SJSA1 (cell line): Measurements from ENCODE around the gene SPRYD3. TPM values are rescaled to one million over a fixed set of nuclear protein-coding genes. Genes with fewer than 3 reads are reported as not detected.
"Not testable (repeated sequence)": the region's sequence is repeated elsewhere in the genome, so short reads cannot be mapped to it uniquely, and the experiment has no call there.

ENCODE experiments used
- DNase-seq, 2 experiments: peaks; one replicate each; pipeline ENCODE4 v3.0.0-alpha.2; 2015 to 2020; ENCODE audit warnings: low spot score in 2 of 2, low read depth in 1 of 2
- H3K27ac ChIP-seq: fragments of 250-450 bp; sonication (Bioruptor Pico); 2 replicates; pipeline ENCODE4 v1.5.1; 2020; ENCODE audit warnings: mild to moderate bottlenecking, moderate library complexity
- H3K27me3 ChIP-seq: fragments of 250-450 bp; sonication (Bioruptor Pico); replicated peaks from 2 replicates; pipeline ENCODE4 v1.5.1; 2020; ENCODE audit warnings: mild to moderate bottlenecking, moderate library complexity
- H3K36me3 ChIP-seq: fragments of 250-450 bp; sonication (Bioruptor Pico); 2 replicates; pipeline ENCODE4 v1.5.1; 2020; ENCODE audit warnings: mild to moderate bottlenecking
- H3K4me1 ChIP-seq: fragments of 250-450 bp; sonication (Bioruptor Pico); replicated peaks from 2 replicates; pipeline ENCODE4 v1.6.1; 2021; ENCODE audit warnings: mild to moderate bottlenecking
- H3K4me3 ChIP-seq: fragments of 250-450 bp; sonication (Bioruptor Pico); 2 replicates; pipeline ENCODE4 v1.5.1; 2020; ENCODE audit warnings: mild to moderate bottlenecking
- H3K9me3 ChIP-seq: fragments of 250-450 bp; sonication (Bioruptor Pico); replicated peaks from 2 replicates; pipeline ENCODE4 v1.5.1; 2020; ENCODE audit warnings: mild to moderate bottlenecking
- total RNA-seq: library from RNA; depleted of rRNA; stranded (reverse); fragments of >200 nt; shearing (Covaris generic); gene quantifications from 2 replicates; pipeline ENCODE4 v1.2.3, GENCODE V29; 2014

SPRYD3 gene
- total RNA-seq, 1 experiment from 2014 or later, result 18.3 TPM

GRCh38 chr12:53097564-53098353 lies 18.6 kb upstream of the SPRYD3 start, which contains the start of gene IGFBP6:
Gene IGFBP6, plus strand, starts transcription at chr12:53097667. Its CDS starts 51 bp downstream, at chr12:53097718.
- H3K27me3 ChIP-seq, result no peaks in the 10 kb centered on the region
- H3K4me1 ChIP-seq, result peaks cover 35% of the 10 kb centered on the region
- peak; percentile 67 to 72 for DNase-seq
- H3K9me3 ChIP-seq, result no peaks in the 10 kb centered on the region
- peak within 1 kb of the TSS; percentile 83 for H3K27ac ChIP-seq
- H3K4me3 ChIP-seq, result peak within 1 kb of the TSS; percentile 52
- H3K36me3 ChIP-seq, result no peaks in the 10 kb centered on the region

GRCh38 chr12:53097207-53097563 lies 18.0 kb upstream of the SPRYD3 start:
- Histone ChIP-seq H3K4me3 (peak overlapping the region; percentile 52), H3K36me3 (no peaks in the 10 kb centered on the region), H3K27me3 (no peaks in the 10 kb centered on the region), H3K9me3 (no peaks in the 10 kb centered on the region), H3K27ac (peak overlapping the region; percentile 83), H3K4me1 (peaks cover 35% of the 10 kb centered on the region)
- DNase-seq, result peak in 1 of 2 experiments; percentile 56

DNA sequence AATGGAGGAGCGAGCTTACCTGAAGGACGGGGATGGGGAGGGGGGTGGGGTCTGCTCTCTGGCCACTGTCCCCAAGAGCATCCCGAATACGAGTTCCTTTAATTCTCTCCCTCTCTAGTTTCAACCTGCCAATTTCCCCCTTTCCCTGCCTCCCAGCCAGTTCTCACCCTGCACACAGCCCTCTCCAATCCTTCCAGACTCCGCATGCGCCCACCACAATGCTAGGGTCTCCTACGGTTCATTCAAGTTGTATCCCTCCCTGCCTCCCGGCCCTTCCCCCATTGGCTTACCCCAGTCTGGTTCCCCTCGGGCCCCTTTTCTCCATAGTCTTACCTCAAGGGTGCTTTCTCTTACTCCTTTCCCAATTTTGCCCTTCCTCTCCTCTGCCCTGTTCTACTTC lies 17.6 kb upstream of the SPRYD3 start:
- no peaks in the 10 kb centered on the region for H3K27me3 ChIP-seq
- H3K4me3 ChIP-seq, result peak overlapping the region; percentile 52
- H3K36me3 ChIP-seq, result no peaks in the 10 kb centered on the region
- DNase-seq, result no peak
- no peak overlapping the region for H3K27ac ChIP-seq
- H3K9me3 ChIP-seq, result no peaks in the 10 kb centered on the region
- H3K4me1 ChIP-seq, result peaks cover 35% of the 10 kb centered on the region

GRCh38 chr12:53096089-53096741 lies 17.0 kb upstream of the SPRYD3 start:
- Histone ChIP-seq H3K4me1 (peaks cover 35% of the 10 kb centered on the region), H3K36me3 (no peaks in the 10 kb centered on the region), H3K27me3 (no peaks in the 10 kb centered on the region), H3K9me3 (no peaks in the 10 kb centered on the region), H3K27ac (no peak overlapping the region), H3K4me3 (no peak overlapping the region)
- peak in 1 of 2 experiments; percentile 34 for DNase-seq

DNA sequence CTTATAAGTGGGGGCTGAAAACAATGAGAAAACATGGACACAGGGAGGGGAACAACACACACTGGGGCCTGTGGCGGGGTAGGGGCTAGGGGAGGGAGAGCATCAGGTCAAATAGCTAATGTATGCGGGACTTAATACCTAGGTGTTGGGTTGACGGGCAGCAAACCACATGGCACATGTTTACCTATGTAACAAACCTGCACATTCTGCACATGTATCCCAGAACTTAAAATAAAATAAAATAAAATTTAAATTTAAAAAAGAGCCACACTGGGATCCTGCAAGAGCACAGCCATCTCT lies 16.4 kb upstream of the SPRYD3 start:
- not testable (repeated sequence) for DNase-seq, H3K27ac ChIP-seq, H3K4me3 ChIP-seq, H3K9me3 ChIP-seq, H3K36me3 ChIP-seq, H3K27me3 ChIP-seq
- peaks cover 35% of the 10 kb centered on the region for H3K4me1 ChIP-seq

DNA sequence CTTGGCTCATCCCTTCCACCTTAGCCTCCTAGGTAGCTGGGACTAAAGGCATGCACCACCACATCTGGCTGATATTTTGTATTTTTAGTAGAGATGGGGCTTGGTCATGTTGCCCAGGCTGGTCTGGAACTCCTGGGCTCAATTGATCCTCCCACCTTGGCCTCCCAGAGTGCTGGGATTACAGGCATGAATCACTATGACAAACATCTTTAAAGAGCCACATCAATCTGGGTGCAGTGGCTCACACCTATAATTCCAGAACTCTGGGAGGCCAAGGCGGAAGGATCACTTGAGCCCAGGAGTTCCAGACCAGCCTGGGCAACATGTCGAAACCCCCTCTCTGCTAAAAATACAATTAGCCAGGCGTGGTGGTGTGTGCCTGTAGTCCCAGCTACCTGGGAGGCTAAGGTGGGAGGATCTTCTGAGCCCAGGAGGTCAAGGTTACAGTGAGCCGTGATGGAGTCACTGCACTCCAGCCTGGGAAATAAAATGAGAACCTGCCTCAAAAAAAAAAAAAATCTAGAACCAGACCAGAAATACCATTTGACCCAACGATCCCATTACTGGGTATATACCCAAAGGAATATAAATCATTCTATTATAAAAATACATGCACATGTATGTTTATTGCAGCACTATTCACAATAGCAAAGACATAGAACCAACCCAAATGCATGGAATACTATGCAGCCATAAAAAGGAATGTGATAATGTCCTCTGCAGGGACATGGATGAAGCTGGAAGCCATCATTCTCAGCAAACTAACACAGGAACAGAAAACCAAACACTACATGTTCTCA lies 15.8 kb upstream of the SPRYD3 start:
- H3K27ac ChIP-seq, H3K27me3 ChIP-seq, DNase-seq, H3K4me3 ChIP-seq, H3K9me3 ChIP-seq, H3K36me3 ChIP-seq: not testable (repeated sequence)
- peaks cover 35% of the 10 kb centered on the region for H3K4me1 ChIP-seq

- no peak overlapping the region for H3K27ac ChIP-seq
These were observed 15.2 kb upstream of the SPRYD3 start for GRCh38 chr12:53094394-53094787.

DNA sequence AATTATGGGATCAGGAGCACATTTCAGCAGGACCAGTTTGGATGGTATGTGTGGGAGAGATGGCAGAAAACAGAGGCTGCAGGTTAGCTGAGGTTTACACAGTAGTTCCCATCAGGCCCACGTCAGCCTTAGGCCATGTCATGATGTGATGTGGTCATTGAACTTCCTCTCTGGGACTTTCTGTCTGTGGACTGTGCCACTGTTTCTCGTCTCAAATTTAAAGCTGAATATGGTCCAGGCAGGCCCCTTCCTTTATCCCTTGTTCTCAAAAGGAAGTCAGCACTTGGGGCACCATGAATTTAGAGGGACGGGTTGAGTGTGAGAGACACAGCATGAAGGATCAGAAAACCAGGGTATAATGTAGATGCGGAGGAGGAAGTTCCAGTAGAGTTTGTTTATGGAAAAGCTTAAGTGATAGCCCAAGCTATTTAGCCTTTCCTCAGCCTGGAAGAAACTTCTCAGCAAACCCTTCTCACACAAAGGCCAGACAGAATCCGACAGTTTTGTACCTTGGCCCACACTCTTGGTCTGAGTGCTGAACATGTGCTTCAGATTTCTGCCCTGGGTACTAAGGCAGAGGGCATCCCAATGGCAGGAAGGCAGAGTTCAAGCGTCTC lies 14.7 kb upstream of the SPRYD3 start:
- Histone ChIP-seq H3K4me1 (peaks cover 30% of the 10 kb centered on the region), H3K27ac (no peak overlapping the region), H3K36me3 (no peaks in the 10 kb centered on the region), H3K4me3 (no peak overlapping the region), H3K27me3 (no peaks in the 10 kb centered on the region), H3K9me3 (no peaks in the 10 kb centered on the region)
- no peak for DNase-seq

More at GRCh38 chr12:53094394-53094787, 15.2 kb upstream of the SPRYD3 start:
- H3K4me3 ChIP-seq, result no peak overlapping the region
- H3K4me1 ChIP-seq, result peaks cover 35% of the 10 kb centered on the region
- no peaks in the 10 kb centered on the region for H3K36me3 ChIP-seq
- no peaks in the 10 kb centered on the region for H3K27me3 ChIP-seq
- no peaks in the 10 kb centered on the region for H3K9me3 ChIP-seq
- DNase-seq, result no peak

DNA sequence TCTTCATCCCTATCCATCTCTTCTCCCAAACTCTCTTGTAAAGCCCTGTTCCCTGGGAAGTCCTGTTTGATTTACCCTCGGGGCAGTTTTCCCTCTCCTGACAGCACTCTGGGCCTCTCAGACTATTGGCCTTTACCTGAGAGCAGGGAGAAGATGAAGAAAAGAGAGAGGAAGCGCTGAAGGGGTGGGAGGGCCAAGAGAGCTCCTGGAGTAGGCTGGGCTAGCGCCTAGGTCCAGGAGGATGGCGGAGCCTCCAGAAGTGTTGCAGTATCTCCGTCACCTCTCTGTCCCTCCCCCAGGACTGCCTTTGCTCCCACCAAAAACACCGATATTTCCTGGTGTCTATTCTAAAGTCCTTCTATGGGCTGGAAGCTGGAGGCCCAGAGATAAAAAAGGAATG lies 12.6 kb upstream of the SPRYD3 start:
- Histone ChIP-seq H3K27ac (no peak overlapping the region), H3K36me3 (no peaks in the 10 kb centered on the region), H3K4me3 (no peak overlapping the region)

GRCh38 chr12:53090554-53090953 lies 11.4 kb upstream of the SPRYD3 start:
- Histone ChIP-seq H3K36me3 (no peaks in the 10 kb centered on the region), H3K27ac (no peak overlapping the region)

More for the DNA sequence above, 12.6 kb upstream of the SPRYD3 start:
- Histone ChIP-seq H3K27me3 (no peaks in the 10 kb centered on the region), H3K4me1 (peaks cover 9% of the 10 kb centered on the region), H3K9me3 (no peaks in the 10 kb centered on the region)
- no peak for DNase-seq

DNA sequence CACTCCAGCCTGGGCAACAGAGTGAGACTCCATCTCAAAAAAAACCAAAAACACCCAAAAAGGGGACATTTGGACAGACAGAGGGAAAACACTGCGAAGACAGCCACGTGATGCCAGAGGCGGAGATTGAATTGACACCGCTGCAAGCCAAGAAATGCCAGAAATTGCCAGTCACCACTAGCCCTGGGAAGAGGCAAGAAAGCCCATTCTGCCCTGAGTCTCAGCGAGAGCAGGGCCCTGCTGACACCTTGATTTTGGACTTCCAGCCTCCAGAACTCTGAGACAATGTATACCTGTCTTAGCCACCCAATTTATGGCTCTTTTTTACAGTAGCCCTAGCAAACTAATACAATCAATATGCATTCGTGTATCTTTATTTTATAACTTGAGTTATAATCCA lies 10.9 kb upstream of the SPRYD3 start:
- Histone ChIP-seq H3K4me3 (no peak overlapping the region), H3K27ac (no peak overlapping the region), H3K27me3 (no peaks in the 10 kb centered on the region), H3K4me1 (no peaks in the 10 kb centered on the region), H3K36me3 (no peaks in the 10 kb centered on the region), H3K9me3 (0 out of 2 replicates have a peak, but pooled peaks cover 4% of the 10 kb centered on the region)
- DNase-seq, result no peak

More at GRCh38 chr12:53090554-53090953, 11.4 kb upstream of the SPRYD3 start:
- Histone ChIP-seq H3K4me3 (no peak overlapping the region), H3K27me3 (no peaks in the 10 kb centered on the region), H3K4me1 (no peaks in the 10 kb centered on the region), H3K9me3 (0 out of 2 replicates have a peak, but pooled peaks cover 3% of the 10 kb centered on the region)
- DNase-seq, result no peak

- no peaks in the 10 kb centered on the region for H3K4me1 ChIP-seq
- H3K27me3 ChIP-seq, result no peaks in the 10 kb centered on the region
- H3K27ac ChIP-seq, result no peak overlapping the region
- H3K4me3 ChIP-seq, result no peak overlapping the region
- no peak for DNase-seq
- H3K9me3 ChIP-seq, result 0 out of 2 replicates have a peak, but pooled peaks cover 4% of the 10 kb centered on the region
- H3K36me3 ChIP-seq, result no peaks in the 10 kb centered on the region
These were observed 7.2 kb upstream of the SPRYD3 start for GRCh38 chr12:53086361-53086760.

GRCh38 chr12:53082637-53083175 lies 3.5 kb upstream of the SPRYD3 start:
- H3K36me3 ChIP-seq, result peaks cover 2% of the 10 kb centered on the region
- no peak overlapping the region for H3K27ac ChIP-seq
- H3K4me3 ChIP-seq, result no peak overlapping the region
- H3K9me3 ChIP-seq, result 0 out of 2 replicates have a peak, but pooled peaks cover 4% of the 10 kb centered on the region
- no peak for DNase-seq
- no peaks in the 10 kb centered on the region for H3K27me3 ChIP-seq
- H3K4me1 ChIP-seq, result peaks cover 26% of the 10 kb centered on the region
